ENCODE measurements around the gene LYZL1.

- TF ChIP-seq EZH2 (IDR thresholded peaks at IDR 0.05): no peak
- TF ChIP-seq POLR2AphosphoS5 (IDR thresholded peaks at IDR 0.05; ENCODE audit: borderline replicate concordance, low read depth, low read length): no peak
Observed at GRCh38 chr10:29328983-29329382, 40.1 kb downstream of the LYZL1 start.

Measured in SK-N-MC (cell line).